ENCODE results near the gene SLC17A2.
"Not testable (repeated sequence)": the region's sequence is repeated elsewhere in the genome, so short reads cannot be mapped to it uniquely, and the experiment has no call there.

SLC17A2 gene

DNA sequence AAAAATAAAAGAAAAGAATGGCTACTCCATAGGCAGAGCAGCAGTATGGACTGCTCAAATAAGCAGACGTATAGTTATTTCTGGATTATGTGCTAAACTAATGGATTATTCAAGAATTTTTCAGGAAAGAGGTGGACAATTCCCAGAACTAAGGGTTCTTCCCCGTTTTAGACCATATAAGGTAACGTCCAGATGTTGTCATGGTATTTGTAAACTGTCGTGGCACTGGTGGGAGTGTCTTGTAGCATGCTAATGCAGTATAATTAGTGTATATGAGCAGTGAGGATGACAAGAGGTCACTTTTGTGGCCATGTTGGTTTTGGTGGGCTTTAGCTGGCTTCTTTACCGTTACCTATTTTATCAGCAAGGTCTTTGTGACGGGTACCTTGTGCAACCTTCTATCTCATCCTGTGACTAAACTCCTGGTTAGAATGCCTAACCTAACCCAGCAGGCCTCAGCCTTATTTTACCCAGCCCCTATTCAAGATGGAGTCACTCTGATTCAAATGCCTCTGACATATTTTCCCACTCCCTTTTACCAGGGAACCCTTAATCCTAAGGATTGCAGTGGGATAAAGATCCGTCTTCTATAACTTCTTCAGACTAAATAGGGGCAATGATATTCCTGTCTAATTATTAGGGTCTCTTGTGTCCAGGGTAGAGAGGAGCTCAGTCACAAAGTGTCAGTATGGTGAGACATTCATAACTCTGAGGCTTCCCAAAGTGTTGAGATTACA is 21.0 kb upstream of the SLC17A2 start:
- no peak for DNase-seq
- ATAC-seq: no peak

DNA sequence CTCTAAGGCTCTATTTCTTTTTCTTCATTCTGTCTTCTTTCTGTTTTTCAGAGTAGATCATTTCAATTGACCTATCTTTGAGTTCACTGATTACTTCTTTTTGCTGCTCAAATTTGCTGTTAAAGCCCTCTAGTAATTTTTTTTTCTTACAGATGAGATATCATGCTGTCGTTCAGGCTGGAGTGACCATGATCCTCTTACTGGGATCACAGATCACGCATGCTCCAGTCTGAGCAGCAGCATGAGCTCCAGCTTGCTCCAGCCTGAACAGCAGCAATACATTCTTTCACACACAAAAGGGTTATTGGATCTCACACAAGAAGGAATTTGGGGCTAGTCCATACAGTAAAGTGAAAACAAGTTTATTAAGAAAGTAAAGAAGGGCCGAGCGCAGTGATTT is 19.8 kb upstream of the SLC17A2 start:
- ATAC-seq (no peak), DNase-seq (no peak)

- no peak for DNase-seq
- no peak for ATAC-seq
Measured at GRCh38 chr6:25949695-25950094, 19.2 kb upstream of the SLC17A2 start.

GRCh38 chr6:25947492-25947891 is 17.0 kb upstream of the SLC17A2 start:
- not testable (repeated sequence) for DNase-seq, ATAC-seq

GRCh38 chr6:25946631-25947030 is 16.1 kb upstream of the SLC17A2 start:
- DNase-seq (no peak), ATAC-seq (no peak)

DNA sequence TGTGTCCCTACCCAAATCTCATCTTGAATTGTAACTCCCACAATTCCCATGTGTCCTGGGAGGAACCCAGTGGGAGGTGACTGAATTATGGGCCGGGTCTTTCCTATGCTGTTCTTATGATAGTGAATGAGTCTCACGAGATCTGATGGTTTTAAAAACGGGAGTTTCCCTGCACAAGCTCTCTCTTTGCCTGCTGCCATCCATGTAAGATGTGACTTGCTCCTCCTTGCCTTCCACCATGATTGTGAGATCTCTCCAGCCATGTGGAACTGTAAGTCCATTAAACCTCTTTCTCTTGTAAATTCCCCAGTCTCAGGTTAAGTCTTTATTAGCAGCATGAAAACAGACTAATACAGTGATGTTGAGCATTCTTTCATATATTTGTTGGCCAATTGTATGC is 15.2 kb upstream of the SLC17A2 start:
- not testable (repeated sequence) for DNase-seq, ATAC-seq

DNA sequence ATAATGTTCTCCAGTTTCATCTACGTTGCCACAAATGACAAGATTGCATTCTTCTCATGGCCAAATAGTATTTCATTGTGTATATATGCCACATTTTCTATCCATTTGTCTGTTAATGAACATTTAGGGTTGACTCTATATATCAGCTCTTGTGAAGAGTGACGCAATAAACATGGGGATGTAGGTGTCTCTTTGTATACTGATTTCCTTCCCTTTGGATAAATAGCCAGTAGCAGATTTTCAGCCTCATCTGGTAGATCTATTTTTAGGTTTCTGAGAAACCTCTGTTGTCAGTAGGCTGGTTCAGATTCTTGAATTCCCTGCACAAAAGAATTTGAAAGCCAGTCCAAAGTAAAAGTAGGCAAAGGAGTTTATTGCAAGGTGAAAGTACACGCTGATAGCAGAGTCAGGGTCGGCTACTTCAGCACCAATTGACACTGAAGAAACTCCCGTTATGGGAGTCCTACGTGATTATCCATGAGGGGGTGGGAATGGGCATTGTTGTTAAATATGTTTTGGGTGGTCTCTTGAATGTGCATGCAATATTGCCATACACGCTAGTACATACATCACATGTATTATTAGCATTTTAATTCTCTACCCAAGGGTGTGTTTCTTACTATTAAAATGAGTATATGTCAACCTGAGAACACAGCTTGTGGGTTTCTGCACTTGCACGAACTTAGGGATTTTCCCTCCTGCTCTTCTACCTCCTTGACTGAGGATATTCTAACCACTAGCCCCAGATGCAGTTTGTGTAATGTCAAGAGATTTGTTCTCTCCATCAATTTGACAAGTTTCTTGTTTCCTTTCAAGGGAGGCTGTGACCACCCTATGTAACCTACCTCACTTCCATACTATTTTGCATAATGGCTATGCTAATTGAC is 14.4 kb upstream of the SLC17A2 start:
- no peak for DNase-seq
- peak; percentile 87 for ATAC-seq

- DNase-seq (no peak), ATAC-seq (no peak)
Measured at GRCh38 chr6:25943887-25944286, 13.4 kb upstream of the SLC17A2 start.

DNA sequence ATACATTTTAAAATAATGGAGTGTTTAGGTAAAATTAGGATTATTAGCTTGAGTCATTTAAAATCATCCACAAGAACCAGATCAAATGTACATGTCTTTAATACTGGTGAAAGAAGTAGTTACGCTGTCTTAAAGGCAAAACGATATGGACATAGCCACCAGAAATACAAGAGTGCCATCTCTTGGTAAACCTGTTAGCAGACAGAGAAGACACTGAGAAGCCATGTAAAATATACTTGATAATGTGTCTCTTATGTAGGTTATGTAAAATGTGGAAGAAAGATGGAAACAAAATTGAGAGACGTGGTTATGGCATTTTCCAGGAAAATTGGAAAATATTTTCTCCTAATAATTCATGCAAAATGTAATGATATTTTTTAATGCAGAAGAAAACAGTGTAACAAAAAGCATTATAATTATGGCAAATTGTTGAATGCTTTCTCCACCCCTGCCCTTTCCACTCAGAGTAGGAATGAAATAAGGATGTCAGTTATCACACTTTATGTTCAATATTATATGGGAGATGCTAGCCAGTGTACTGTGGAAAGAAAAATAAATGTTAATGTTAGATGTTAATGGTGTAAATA is 12.2 kb upstream of the SLC17A2 start:
- peak; percentile 57 for ATAC-seq

GRCh38 chr6:25939593-25939992 is 9.1 kb upstream of the SLC17A2 start:
- DNase-seq (no peak), ATAC-seq (no peak)

More for the DNA sequence above, 12.2 kb upstream of the SLC17A2 start:
- no peak for DNase-seq

- DNase-seq: no peak
- ATAC-seq: no peak
Measured at GRCh38 chr6:25935953-25936352, 5.5 kb upstream of the SLC17A2 start.

- no peak for DNase-seq
- ATAC-seq: no peak
Measured at GRCh38 chr6:25934735-25935313, 4.3 kb upstream of the SLC17A2 start.

DNA sequence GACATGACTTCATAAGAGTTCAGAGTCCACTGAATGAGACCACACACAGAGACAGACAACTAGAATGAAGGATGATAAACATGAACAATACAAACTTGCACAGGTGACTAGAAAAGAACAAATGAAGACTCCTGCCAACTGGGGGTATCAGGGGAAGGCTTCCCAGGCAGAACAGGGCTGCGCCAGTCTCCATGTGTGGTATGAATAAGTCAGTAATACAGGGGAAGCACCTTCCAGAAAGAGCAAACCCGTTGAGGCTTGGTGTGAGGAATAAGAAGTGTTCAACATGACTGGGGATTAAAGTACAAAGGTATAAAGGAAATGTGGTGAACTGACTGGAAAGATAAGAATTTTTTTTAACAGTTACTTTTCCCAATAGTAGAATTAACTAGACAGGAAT is 3.7 kb upstream of the SLC17A2 start:
- DNase-seq: no peak
- ATAC-seq: peak; percentile 65

GRCh38 chr6:25931411-25931709 is 869 bp upstream of the SLC17A2 start:
- ATAC-seq: no peak
- DNase-seq: no peak

- ATAC-seq, DNase-seq: not testable (repeated sequence)
Measured at GRCh38 chr6:25929785-25930184, 706 bp downstream of the SLC17A2 start.

DNA sequence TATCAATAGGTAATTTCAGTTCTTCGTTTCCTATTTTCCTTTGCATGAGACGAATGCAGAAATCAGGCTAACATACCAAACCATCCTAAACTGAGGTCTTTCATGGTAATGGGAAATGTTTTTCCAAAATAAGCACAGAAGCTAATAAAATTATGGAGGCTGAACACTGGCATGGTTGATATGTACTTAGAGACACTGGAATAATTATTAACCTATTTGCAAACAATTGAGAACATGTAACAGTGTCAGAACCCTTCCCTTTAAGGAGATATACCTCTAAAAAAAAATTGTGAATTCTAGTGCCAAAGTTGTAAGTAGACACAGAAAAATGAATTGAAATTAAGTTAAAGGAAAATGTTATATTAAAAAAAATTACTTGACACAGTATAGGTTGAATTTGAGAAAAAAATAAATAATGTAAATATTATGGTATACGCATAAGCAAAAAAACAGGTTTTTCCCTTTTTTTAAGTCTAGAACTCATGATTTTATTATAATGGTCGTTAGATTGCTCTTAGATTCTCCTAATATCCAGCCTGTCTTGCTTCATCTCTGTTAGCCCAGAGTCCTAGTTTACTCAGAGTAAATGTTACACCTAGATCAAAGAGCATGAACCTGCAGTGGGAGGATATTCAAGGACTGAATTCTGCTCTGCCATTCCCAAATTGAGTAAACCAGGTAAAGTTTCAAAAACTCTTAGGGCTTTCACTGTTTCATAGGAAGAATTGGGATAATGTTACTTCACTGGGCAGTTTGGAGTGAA is 1.7 kb downstream of the SLC17A2 start:
- DNase-seq (no peak), ATAC-seq (no peak)

GRCh38 chr6:25927756-25928216 is 2.7 kb downstream of the SLC17A2 start:
- DNase-seq (no peak), ATAC-seq (no peak)

- ATAC-seq (no peak), DNase-seq (no peak)
Measured at GRCh38 chr6:25927178-25927577, 3.3 kb downstream of the SLC17A2 start.

DNA sequence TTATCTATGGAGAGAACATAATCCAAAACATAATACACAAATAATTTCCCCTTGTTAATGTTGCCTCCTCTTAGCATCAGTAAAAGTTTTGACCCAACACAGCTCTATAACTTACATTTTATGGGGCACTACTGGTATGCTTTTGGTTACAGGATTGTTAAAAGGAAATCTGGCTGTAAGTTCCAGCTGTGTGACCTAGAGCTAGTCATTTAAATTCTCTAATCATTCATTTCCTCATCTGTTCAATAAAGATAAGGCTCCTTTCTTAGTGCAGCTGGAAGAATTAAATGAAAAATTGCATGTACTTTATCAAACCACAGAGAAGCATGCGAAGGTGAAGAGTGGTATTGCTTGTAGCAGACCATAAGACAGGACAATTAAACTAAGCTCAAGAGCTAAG is 4.6 kb downstream of the SLC17A2 start:
- no peak for ATAC-seq
- DNase-seq: no peak

- DNase-seq (no peak), ATAC-seq (no peak)
Measured at GRCh38 chr6:25922301-25922700, 8.2 kb downstream of the SLC17A2 start.

GRCh38 chr6:25921525-25922203 is 8.8 kb downstream of the SLC17A2 start:
- DNase-seq: no peak
- ATAC-seq: no peak

All from stimulated activated naive CD8-positive, alpha-beta T cell treated with anti-CD3 and anti-CD28 coated beads, Interleukin-15, Interleukin-2, amounts not matched to agents 100 U/mL and 50 U/mL, for 24 hours (primary cell).